H1 (cell line): ENCODE measurements around the gene ATP11A. TPM values are rescaled to one million over a fixed set of nuclear protein-coding genes. Genes with fewer than 3 reads are reported as not detected.

Experiments used
- ASH2L ChIP-seq: fragments of 200-600, 300-600 bp; sonication (generic); IDR thresholded peaks from one replicate; pipeline ENCODE4 v1.7.1; 2017; ENCODE audit warnings: low read length
- BRCA1 ChIP-seq: IDR thresholded peaks from 2 replicates; pipeline ENCODE4 v1.6.1; 2012; ENCODE audit warnings: low read depth, low read length, improper control_type of control experiment
- EZH2 ChIP-seq: fragments of 200-600 bp; sonication (generic); IDR thresholded peaks from 2 replicates; pipeline ENCODE4 v1.7.1; 2012; ENCODE audit warnings: low read depth, mild to moderate bottlenecking, moderate library complexity, low read length, inconsistent platforms; ENCODE audit not compliant: severe bottlenecking
- GTF2F1 ChIP-seq: IDR thresholded peaks from 2 replicates; pipeline ENCODE4 v1.6.1; 2012; ENCODE audit warnings: low read depth, low read length, improper control_type of control experiment, borderline replicate concordance
- JUND ChIP-seq: IDR thresholded peaks from 2 replicates; pipeline ENCODE4 v1.6.1; 2011; ENCODE audit warnings: mild to moderate bottlenecking, improper control_type of control experiment, low read length
- POLR2A ChIP-seq, 2 experiments: IDR thresholded peaks; 1 replicate in 1 of 2; 2 replicates in 1 of 2; pipeline ENCODE4 v1.6.1; 2011; ENCODE audit warnings: low read depth in 2 of 2, low read length in 2 of 2, mild to moderate bottlenecking in 2 of 2; ENCODE audit errors: control extremely low read depth in 1 of 2
- SIN3A ChIP-seq, 2 experiments: IDR thresholded peaks in 1 of 2; conservative IDR thresholded peaks in 1 of 2; 2 replicates each; pipeline ENCODE4 v1.6.1; 2011 to 2012; ENCODE audit warnings: low read length in 2 of 2, improper control_type of control experiment in 1 of 2, low read depth in 1 of 2, mild to moderate bottlenecking in 1 of 2
- polyA plus RNA-seq, 7 experiments: library from polyadenylated mRNA; depleted of rRNA in 3 of 7; stranded (reverse) in 5 of 7; unstranded in 2 of 7; fragments of >200 nt in 5 of 7; fragments of 200-250 nt in 2 of 7; gene quantifications; 1 replicate in 5 of 7; 2 replicates in 1 of 7; 4 replicates in 1 of 7; pipeline versions ENCODE4 v1.2.1 to v1.2.3, GENCODE V29; 2011 to 2013; ENCODE audit warnings: missing spikeins in 2 of 7, mixed read lengths in 2 of 7
- total RNA-seq: library from RNA; stranded (reverse); fragmentation: NEBNext Ultra II Directional; extraction: Animal tissue kit (Norgen Biotek cat#: 25700); gene quantifications from 2 replicates; pipeline ENCODE4 v1.2.1, GENCODE V29; 2021

The ATP11A gene
- total and polyA plus RNA-seq, 2 of the 8 experiments (the other 6 are each of a cell fraction or from before 2014, with no cell fraction given): 28.8 to 72.9 TPM

GRCh38 chr13:112898621-112899280 lies 208.9 kb downstream of the ATP11A start (continued):
- TF ChIP-seq SIN3A (conservative IDR thresholded peaks at IDR 0.05 in 1 of 2, IDR thresholded peaks at IDR 0.05 in 1 of 2; ENCODE audit: low read depth in 1 of 2, low read length in 2 of 2): no peak
- TF ChIP-seq EZH2: no peak
- TF ChIP-seq JUND: no peak
- no peak for TF ChIP-seq POLR2A (IDR thresholded peaks at IDR 0.05; ENCODE audit: control extremely low read depth in 1 of 2, low read depth in 2 of 2, low read length in 2 of 2)
- TF ChIP-seq ASH2L: no peak
- TF ChIP-seq BRCA1: no peak
- TF ChIP-seq GTF2F1: no peak
